Mesodermal cell (in vitro differentiated cells): ENCODE data around the gene UBXN7.

Experiments
- H3K27ac ChIP-seq: 2 replicates; pipeline ENCODE4 v1.7.0; 2013; ENCODE audit warnings: mild to moderate bottlenecking, low read depth, low read length, moderate library complexity; ENCODE audit not compliant: severe bottlenecking
- H3K36me3 ChIP-seq: 2 replicates; pipeline ENCODE4 v1.7.1; 2013; ENCODE audit warnings: mild to moderate bottlenecking, low read length, moderate library complexity; ENCODE audit not compliant: control insufficient read depth, insufficient read depth
- H3K4me1 ChIP-seq: one replicate; pipeline ENCODE4 v1.7.1; 2013; ENCODE audit warnings: mild to moderate bottlenecking, low read length; ENCODE audit not compliant: insufficient read depth, control insufficient read depth, poor library complexity, severe bottlenecking
- H3K4me3 ChIP-seq: 2 replicates; pipeline ENCODE4 v1.7.0; 2013; ENCODE audit warnings: low read length, control low read depth, mild to moderate bottlenecking; ENCODE audit not compliant: insufficient read depth, poor library complexity, severe bottlenecking; ENCODE audit errors: extremely low read depth
- H3K9me3 ChIP-seq: 2 replicates; pipeline ENCODE4 v1.7.1; 2013; ENCODE audit warnings: mild to moderate bottlenecking, low read length, moderate library complexity; ENCODE audit not compliant: control insufficient read depth
- WGBS, 2 experiments: methylation state at CpG; one replicate each; pipeline ENCODE4 v1.1.5; 2013; ENCODE audit warnings: missing lambda C conversion rate in 2 of 2; ENCODE audit not compliant: insufficient coverage in 2 of 2; 5-methylcytosine and 5-hydroxymethylcytosine counted together

UBXN7 gene

DNA sequence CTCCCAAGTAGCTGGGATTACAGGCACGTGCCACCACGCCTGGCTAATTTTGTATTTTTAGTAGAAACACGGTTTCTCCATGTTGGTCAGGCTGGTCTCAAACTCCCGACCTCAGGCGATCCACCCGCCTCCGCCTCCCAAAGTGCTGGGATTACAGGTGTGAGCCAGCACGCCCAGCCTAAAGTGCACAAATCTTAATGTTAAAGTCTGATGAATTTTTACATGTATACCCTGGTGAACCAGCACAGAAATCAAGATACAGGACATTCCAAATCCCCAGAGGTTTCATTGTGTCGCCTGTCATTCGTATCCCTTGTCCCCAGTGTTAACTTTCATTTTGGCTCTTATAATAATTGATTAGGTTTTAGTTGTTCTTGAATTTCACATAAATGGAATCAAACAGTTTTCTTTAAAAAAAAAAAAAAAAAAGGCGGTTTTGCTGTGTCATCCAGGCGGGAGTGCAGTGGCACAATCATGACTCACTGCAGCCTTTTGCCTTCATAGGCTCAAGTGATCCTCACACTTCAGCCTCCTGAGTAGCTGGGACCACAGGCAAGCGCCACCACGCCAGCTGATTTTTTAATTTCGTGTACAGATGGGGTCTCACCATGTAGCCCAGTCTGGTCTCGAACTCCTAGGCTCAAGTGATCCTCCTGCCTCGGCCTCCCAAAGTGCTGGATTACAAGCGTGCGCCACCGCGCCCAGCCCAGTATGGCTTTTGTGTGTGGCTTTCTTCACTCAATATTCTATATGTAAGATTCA, 92.6 kb downstream of the UBXN7 start:
- Histone ChIP-seq H3K27ac (no peak overlapping the region), H3K9me3 (no peaks in the 10 kb centered on the region), H3K4me3 (no peak overlapping the region), H3K36me3 (no peaks in the 10 kb centered on the region), H3K4me1 (peaks cover 8% of the 10 kb centered on the region)
- 81 to 98% methylated on average over 10 to 13 of the region's 21 CpGs for WGBS, 2 experiments

DNA sequence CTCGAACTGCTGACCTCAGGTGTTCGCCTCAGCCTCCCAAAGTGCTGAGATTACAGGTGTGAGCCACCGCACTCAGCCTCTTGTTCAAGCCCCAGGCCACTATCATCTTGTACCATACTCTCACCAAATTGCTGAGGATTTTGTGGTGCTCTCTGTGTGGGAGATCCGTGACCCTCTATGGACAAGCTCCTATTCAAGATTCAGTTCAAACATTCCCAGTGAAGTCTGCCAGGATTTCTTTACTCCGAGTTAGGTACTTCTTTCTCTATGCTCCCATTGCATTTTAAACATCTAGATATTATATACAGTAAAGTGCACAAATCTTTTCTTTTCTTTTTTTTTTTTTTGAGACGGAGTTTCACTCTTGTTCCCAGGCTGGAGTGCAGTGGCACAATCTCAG, 93.2 kb downstream of the UBXN7 start:
- Histone ChIP-seq H3K36me3 (no peaks in the 10 kb centered on the region), H3K27ac (no peak overlapping the region), H3K4me1 (peaks cover 8% of the 10 kb centered on the region), H3K4me3 (no peak overlapping the region), H3K9me3 (no peaks in the 10 kb centered on the region)
- WGBS, 2 experiments = 94 to 100% methylated on average over 1 to 4 of the region's 6 CpGs

DNA sequence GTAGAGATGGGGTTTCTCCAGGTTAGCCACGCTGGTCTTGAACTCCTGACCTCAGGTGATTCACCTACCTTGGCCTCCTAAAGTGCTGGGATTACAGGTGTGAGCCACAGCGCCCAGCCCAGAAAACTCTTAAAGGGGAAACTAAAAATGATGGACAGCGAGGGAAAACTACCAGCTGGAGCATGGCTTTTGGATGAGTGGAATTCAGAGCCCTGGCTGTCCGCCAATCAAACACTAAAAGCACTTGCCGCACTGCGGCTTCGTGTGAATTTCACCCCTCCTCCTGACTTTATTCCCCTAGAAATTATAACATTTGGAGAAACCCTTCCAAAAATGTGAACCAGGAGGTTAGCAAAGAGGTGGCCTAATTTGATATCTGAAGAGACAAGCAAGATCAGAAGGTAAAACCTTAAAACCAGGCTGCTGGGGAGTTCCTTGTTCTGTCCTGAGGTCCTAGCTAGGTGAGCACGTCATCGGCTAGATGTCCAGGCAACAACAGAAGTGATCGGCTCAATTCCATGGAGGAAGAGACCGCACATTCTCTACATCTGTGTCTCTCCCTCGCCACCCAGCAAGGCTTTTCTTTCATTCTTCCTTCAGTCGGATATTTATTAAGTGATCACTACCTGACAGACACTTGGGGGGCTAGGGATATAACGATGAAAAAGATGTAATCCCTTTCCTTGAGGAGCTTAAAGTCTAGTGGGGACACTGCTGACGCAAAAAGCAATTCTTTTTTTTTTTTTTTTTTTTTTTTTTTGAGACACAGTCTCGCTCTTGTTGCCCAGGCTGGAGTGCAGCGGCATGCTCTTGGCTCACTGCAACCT, 95.7 kb downstream of the UBXN7 start:
- 93 to 97% methylated on average over 7 to 9 of the region's 17 CpGs for WGBS, 2 experiments
- Histone ChIP-seq H3K4me3 (no peak overlapping the region), H3K4me1 (peaks cover 8% of the 10 kb centered on the region), H3K9me3 (no peaks in the 10 kb centered on the region), H3K27ac (no peak overlapping the region), H3K36me3 (no peaks in the 10 kb centered on the region)

DNA sequence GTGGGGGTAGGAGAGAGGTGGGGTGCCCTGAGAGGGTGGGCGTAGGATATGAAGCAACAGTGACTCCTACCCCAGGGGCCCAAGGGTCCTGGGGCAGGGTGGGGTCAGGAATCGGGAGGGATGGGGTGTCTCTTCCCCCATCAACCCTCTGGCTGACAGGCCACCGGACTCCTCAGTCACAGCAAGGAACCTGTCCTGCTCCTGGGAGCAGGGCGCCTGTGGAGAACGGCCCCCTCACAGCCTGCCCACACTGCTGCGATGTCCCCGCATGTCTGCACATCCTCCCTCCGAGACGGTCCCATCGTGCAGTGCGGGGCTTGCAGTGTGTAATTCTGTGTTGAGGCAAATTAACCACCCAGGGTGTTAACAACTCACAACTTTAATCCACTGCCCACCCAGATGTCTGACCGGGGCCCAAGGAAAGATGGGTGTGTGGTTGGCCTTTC, 96.7 kb downstream of the UBXN7 start:
- no peak overlapping the region for H3K27ac ChIP-seq
- H3K9me3 ChIP-seq = no peaks in the 10 kb centered on the region
- H3K36me3 ChIP-seq = no peaks in the 10 kb centered on the region
- H3K4me3 ChIP-seq = no peak overlapping the region
- WGBS, 2 experiments = 88 to 91% methylated on average over 6 to 9 of the region's 12 CpGs
- peaks cover 3% of the 10 kb centered on the region for H3K4me1 ChIP-seq

DNA sequence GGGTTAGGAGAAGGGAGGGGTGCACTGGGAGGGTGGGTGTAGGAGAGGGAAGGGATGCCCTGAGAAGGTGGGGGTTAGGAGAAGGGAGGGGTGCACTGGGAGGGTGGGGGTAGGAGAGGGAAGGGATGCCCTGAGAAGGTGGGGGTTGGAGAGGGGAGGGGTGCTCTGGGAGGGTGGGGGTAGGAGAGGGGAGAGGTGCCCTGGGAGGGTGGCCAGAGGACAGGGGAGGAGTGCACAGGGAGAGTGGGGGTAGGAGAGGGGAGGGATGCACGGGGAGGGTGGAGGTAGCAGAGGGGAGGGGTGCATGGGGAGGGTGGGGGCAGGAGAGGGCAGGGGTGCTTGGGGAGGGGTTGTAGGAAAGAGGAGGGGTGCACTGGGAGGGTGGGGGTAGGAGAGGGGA, 97.2 kb downstream of the UBXN7 start:
- WGBS, 2 experiments = no CpG with 5 or more reads among the region's 1 CpG
- Histone ChIP-seq H3K9me3 (no peaks in the 10 kb centered on the region), H3K36me3 (no peaks in the 10 kb centered on the region), H3K4me3 (no peak overlapping the region), H3K4me1 (peaks cover 3% of the 10 kb centered on the region), H3K27ac (no peak overlapping the region)

DNA sequence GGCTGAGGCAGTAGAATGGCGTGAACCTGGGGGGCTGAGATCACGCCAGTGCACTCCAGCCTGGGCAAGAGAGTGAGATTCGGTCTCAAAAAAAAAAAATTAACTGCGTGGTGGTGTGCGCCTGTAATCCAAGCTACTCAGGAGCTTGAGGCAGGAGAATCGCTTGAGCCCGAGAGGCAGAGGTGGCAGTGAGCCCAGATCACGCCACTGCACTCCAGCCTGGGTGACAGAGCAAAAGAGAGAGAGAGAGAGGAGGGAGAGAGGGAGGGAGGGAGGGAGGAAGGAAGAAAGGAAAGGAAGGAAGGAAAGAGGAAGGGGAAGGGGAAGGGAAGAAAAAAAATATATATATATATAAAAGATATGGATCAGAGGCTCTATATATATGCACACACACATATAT, 100.1 kb downstream of the UBXN7 start:
- H3K36me3 ChIP-seq = no peaks in the 10 kb centered on the region
- H3K27ac ChIP-seq = no peak overlapping the region
- no peaks in the 10 kb centered on the region for H3K4me1 ChIP-seq
- H3K4me3 ChIP-seq = no peak overlapping the region
- WGBS, 2 experiments = 92 to 94% methylated on average over 8 of the region's 8 CpGs
- no peaks in the 10 kb centered on the region for H3K9me3 ChIP-seq

DNA sequence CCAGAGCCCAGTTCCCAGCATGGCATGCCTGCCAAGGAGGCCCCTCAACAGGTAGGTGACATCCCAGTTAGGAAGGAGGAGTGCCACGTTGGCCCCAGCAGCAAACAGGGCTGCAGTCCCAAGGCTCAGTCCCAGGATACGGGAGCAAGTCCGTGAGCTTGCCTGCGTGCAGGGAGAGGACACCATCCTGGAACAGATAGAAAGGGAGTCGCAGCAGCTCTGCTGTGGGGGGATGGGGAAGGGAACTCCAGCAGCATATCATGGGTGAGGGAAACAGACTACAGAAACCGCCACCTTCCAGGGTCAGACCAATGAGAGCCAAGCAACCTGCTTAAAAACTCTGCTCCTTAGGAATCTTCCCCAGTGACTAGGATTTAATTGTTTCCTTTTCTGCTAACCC, 104.8 kb downstream of the UBXN7 start:
- H3K4me3 ChIP-seq = no peak overlapping the region
- whole genome bisulfite sequencing, 2 experiments = 55 to 59% methylated on average over 4 to 5 of the region's 6 CpGs
- H3K4me1 ChIP-seq = no peaks in the 10 kb centered on the region
- H3K9me3 ChIP-seq = no peaks in the 10 kb centered on the region
- no peak overlapping the region for H3K27ac ChIP-seq
- no peaks in the 10 kb centered on the region for H3K36me3 ChIP-seq

DNA sequence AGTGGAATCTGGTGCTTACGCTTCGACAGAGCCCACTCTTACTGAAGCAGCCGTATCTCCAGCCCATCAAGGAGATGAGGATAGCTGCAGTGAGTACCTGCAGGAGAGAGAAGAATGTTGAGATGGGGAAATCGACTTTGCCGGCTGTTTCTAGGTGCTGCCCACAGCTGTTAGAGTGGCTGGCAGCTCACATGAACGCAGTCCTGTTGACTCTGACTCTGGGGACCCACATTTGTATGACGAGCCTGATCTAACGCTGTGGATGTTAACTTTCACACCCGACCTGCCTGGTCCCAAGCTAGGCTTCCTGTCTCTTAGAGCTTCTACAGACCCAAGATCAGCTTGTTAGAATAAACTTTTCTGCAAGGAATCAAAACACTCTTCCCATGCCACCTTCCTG, 105.3 kb downstream of the UBXN7 start:
- no peaks in the 10 kb centered on the region for H3K9me3 ChIP-seq
- WGBS, 2 experiments = 72 to 74% methylated on average over 9 of the region's 9 CpGs
- no peaks in the 10 kb centered on the region for H3K36me3 ChIP-seq
- H3K4me1 ChIP-seq = no peaks in the 10 kb centered on the region
- H3K4me3 ChIP-seq = no peak overlapping the region
- H3K27ac ChIP-seq = no peak overlapping the region

DNA sequence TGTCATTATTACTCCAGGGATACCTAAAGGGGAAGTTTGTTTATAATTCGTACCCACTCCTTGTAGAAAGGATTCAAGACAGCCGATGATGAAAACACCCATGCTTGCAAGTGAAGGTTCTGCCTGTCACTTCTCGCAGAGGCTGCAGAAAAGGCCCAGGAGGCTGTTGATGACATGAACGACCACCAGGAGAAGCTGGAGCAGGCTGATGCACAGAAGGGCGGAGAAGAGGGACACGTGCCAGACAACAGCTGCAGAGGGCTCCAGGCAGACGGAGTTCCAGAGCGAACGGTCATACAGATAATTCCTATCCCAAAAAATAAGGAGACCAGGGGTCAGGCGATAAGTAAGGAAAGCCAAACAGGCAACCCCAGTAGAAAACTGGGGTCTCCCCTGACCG, 108.5 kb downstream of the UBXN7 start:
- H3K4me1 ChIP-seq = peaks cover 4% of the 10 kb centered on the region
- no peak overlapping the region for H3K27ac ChIP-seq
- no peak overlapping the region for H3K4me3 ChIP-seq
- no peaks in the 10 kb centered on the region for H3K36me3 ChIP-seq
- WGBS, 2 experiments = 80 to 81% methylated on average over 10 of the region's 11 CpGs
- H3K9me3 ChIP-seq = no peaks in the 10 kb centered on the region

DNA sequence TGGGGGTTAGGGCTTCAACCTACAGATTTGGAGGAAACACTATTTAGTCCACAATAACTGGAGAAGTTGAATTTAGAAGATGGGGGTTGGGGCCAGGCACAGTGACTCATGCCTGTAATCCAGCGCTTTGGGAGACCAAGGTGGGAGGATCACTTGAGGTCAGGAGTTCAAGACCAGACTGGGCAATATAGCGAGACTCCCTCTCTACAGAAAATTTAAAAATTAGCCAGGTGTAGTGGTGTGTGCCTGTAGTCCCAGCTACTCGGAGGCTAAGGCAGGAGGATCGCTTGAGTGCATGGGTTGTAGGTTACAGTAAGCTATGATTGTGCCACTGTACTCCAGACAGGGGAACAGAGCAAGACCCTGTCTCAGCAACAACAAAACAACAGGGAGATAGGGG, 109.2 kb downstream of the UBXN7 start:
- H3K4me3 ChIP-seq = no peak overlapping the region
- no peak overlapping the region for H3K27ac ChIP-seq
- no peaks in the 10 kb centered on the region for H3K9me3 ChIP-seq
- H3K4me1 ChIP-seq = peaks cover 4% of the 10 kb centered on the region
- WGBS, 2 experiments = 90 to 91% methylated on average over 2 to 3 of the region's 4 CpGs
- H3K36me3 ChIP-seq = no peaks in the 10 kb centered on the region

DNA sequence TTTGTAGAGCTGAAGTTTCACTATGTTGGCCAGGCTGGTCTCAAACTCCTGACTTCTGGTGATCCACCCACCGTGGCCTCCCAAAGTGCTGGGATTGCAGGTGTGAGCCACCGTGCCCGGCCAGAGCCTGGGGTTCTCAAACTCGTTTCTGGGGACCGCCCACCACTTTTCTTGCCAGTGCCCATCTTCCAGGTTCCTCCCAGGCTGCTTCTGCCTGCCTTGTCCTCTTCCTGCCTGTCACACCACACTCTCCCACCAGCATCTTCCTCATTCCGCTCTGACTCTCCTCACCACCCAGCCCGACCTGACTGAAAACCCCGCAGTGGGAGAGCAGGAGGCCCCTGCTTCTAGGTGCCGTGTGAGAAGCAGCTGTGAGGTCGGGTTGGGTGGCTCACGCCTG, 111.1 kb downstream of the UBXN7 start:
- Histone ChIP-seq H3K36me3 (peaks cover 3% of the 10 kb centered on the region), H3K9me3 (no peaks in the 10 kb centered on the region), H3K27ac (no peak overlapping the region), H3K4me3 (no peak overlapping the region), H3K4me1 (peaks cover 4% of the 10 kb centered on the region)
- WGBS, 2 experiments = 91 to 94% methylated on average over 8 to 9 of the region's 11 CpGs
